ENCODE results near the gene FGF8.
"Not testable (repeated sequence)": the region's sequence is repeated elsewhere in the genome, so short reads cannot be mapped to it uniquely, and the experiment has no call there.

FGF8 gene, protein sequence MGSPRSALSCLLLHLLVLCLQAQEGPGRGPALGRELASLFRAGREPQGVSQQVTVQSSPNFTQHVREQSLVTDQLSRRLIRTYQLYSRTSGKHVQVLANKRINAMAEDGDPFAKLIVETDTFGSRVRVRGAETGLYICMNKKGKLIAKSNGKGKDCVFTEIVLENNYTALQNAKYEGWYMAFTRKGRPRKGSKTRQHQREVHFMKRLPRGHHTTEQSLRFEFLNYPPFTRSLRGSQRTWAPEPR

DNA sequence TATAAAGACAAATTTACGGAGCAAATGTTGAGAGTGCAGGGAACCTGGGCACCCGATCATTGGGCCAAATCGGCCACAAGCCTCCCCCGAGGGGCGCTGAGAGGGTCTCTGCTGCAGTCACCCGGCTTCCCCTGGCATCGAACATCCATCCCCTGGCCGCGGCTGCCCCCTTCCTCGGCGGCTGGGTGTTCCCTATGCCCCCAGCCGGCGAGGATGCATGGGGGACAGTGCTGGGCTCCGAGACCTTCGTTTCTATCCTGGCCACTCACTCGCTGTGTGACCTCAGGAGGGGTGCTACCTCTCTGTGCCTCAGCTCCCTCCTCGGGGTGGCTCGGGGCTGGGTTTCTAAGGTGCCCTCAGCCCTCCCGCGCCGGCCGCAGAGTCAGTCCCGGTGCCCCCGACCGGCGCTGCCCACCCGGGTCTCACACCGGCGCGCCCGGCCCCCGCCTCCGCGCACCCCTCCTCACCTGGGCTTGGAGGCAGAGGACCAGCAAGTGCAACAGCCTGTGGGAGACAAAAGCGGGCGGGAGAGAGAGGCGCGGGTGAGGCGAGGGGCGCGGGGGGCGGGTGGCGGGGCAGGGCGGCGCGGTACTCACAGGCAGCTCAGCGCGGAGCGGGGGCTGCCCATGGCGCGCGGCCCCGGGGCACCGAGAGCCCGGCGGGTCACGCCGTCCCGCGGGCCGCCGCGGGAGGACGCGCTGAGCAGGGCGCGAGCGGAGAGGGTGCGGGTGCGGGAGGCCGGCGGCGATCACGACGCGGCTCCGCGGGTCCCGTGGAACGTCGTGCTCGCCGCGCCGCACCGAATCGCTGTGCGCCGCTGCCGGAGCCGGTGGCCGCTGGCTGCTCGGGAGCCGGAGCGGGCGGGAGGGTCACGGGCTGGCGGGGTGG lies at the start of gene FGF8:
TSS of gene FGF8 (minus strand) at position 842 of the 888 bp plus-strand sequence. CDS start at position 628, 214 bp downstream.
- DNase-seq (ENCODE audit: low spot score): no peak

DNA sequence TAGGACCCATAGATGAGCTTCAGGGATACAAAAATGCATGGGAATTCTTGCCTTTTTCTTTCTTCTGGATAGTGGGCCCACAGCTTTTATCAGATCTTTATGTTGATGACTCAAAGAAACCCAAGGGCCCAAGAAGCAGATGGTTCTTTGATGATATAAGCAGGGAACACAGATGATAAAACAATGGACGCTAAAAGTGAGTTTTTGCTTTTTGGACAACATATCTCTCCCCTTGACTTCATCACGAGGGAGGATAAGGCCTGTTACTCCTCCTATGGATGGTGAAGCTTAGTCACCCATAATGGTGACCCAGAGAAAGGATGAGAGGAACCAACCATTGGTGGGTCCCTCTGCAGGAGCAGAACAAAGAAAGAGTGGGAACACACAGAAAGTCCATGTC lies 48.8 kb upstream of the FGF8 start:
- DNase-seq (ENCODE audit: low spot score): no peak

DNA sequence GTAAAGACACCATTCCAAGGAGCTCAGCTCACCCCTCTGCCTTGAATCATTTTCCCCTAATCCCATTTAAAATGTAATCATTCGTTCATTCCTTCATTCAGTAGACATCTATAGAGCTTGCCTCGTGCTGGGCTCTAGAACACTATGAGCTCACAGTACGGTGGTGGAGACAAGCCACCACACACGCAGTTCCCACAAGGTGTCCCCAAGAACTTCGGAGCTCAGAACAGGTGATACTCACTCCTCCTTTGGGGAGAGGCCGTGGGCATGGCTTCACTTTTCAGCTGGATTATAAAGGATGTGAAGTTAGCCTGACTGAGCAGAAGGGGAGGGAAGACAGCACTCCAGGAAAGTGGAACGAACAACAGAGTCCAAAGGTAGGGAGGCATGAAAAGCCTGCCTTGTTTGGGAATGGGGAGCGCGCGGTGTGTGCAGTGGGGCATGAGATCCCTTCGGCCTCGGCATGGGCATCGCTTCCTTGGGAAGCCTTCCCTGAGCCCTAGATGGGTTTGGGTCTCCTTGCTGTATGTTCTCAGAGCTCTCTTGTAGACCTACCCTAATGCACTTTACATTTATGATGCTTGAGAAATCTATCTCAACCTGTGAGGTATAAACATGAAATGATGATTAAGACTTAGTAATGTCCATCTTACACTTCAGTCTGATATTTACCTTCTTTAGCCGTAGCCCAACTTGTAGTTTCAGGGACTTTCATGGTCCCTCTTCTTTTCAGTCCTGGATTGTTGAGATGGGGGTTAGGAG lies 43.1 kb upstream of the FGF8 start:
- no peak for DNase-seq (ENCODE audit: low spot score)

DNA sequence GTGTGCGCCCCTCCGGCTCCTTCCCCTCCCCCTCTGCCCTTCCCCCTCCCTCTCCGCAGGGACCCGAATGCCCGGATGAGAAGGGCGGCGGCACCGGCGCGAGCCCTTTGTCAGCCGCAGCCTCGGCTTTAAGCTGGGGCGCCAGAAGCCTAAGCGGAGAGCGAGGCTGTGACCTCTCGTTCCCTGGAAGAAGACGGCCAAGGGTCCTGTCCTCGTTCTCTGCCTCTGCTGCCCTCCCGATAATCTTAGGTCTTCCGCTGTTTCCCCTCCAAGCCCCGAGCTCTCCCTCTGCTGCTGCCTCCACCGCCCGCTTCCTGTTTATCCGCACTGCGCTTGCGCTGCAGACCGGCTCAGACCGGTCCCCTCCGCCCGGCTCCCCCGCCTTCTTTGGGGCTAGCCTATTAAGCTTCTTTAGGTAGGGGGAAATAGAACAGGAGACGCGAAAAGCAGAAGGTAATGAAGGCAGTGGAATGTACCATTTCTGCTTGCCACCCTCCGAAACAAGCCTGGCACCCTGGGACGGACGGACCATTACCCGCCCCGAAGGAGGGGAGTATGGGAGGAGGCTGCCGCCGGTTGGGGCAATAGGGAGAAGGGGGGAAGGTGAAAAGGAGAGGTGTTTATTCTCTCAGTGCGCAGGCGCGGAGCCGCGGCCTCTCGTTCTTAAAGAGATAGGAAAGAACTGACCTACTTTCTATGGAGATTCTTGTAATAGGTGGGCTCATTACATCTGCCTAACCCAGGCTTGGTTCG lies 42.4 kb upstream of the FGF8 start, which contains the start of gene OGA:
TSS of gene OGA (minus strand) at position 326 of the 753 bp plus-strand sequence. CDS start 422 bp downstream, outside the sequence.
- peak; percentile 99 for DNase-seq (ENCODE audit: low spot score)

DNA sequence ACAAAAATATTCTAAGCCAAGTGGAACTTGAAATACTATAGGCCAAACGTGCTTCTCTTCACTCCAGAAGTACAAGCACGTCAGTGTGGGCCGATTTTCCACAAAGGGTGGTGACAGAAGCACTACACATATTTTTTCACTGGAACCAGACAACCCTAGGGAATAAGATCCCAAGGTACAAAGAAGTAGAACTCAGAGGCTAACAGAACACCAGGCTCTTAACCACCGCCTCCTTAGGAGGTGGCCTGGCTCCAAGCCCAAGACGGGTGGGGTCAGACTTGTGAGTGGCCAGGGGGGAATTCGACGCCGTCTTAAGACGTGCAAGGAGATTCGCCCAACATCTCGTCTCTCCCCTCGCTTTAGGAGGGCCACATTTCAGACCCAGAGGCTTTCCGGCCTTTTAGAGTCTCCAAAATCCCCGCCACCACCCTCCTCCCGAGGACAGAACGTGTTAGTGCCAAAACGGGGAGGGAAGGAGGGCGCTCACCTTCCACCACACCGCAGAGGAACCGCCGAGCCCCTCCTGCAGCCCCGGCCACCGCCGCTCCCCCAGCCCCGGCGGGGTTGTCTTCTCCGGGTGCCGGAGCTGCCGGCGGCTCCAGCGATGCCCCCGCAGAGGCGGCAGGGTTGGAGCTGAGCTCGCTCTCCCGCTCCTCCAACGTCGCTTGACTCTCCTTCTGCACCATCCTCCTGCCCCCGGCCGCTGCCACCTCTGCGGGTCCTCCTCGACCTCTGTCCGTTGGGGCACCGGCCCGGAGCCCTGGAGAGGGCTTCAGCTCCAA lies 41.6 kb upstream of the FGF8 start:
- peak; percentile 88 for DNase-seq (ENCODE audit: low spot score)

DNA sequence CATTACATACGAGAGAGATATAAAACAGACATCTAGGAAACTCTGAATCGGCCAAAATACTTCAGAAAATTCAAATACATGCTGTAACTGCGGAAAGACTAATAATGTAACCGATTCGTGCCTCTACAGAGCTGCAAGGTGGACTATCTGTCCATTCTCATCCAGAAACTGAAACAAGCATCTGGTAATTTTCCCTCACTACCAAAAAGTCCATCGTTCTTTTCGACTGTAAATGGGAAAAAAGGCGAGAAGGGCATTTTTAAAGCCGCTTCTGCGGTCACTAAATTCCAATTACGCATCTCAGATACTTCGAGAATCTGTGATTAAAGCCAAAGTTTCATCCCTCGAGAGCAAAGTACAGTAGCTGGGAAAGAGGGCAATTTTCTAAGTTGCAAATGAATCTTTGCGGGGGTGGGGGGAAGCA lies 41.0 kb upstream of the FGF8 start:
- DNase-seq (ENCODE audit: low spot score): no peak

DNA sequence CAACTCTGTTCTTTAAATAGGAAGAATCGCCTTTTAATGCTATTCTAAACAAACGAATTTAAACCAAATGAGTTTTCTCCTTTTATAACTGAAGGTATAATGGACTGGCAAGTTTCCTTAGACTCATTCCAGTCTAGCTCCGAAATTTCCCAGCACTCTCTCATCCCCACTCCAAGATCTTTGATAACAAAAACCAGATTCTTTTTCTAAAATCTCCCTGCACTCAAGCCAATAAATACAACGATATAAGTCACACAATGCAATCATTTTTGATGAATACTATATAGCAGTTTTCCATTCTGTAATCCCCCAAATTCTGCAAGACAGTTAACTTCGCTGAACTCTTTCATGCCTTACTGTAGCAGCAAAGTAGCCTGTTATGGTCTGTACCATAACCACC lies 40.5 kb upstream of the FGF8 start:
- no peak for DNase-seq (ENCODE audit: low spot score)

DNA sequence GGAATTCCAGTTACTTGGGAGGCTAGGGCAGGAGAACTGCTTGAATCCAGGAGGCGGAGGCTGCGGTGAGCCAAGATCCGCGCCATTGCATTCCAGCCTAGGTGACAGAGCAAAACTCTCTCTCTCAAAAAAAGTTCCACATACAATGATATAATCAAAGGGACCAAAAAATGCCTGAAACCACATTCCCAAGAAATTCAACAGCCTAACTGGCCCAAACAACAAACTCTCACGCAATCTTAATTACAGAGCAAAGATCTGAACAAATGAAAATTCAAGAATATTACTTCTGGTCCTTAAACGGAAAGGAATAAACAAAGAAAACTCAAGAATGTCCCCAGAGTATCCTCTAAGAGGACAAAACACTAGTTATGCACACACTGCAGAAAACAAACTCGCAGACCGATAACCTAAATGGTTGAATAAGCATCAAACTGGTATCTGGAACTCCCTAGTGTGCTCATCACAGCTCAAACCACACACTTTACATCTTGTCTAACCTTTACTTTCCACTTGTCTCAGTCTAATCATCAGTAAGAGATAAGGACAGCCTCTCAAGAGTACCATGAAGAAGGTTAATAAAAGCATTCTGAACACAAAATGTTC lies 38.7 kb upstream of the FGF8 start:
- no peak for DNase-seq (ENCODE audit: low spot score)

DNA sequence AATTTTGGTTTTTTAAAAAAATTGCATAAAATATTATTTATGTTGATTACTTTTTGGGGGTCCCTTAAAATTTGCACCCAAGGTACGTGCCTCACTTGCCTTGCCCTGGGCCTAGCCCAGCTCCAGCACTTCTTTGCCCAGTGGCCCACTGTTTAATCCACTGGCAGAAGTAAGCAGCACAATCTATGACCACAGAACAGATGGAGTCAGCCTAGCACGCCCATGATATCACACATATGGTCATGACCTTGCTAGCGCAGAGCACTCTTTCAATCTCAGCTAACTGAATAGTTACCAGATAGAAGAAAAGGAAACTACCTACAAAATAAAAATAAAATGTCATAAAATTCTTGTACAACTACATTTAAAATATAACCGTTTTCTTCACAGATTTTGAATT lies 36.7 kb upstream of the FGF8 start:
- DNase-seq (ENCODE audit: low spot score): no peak

DNA sequence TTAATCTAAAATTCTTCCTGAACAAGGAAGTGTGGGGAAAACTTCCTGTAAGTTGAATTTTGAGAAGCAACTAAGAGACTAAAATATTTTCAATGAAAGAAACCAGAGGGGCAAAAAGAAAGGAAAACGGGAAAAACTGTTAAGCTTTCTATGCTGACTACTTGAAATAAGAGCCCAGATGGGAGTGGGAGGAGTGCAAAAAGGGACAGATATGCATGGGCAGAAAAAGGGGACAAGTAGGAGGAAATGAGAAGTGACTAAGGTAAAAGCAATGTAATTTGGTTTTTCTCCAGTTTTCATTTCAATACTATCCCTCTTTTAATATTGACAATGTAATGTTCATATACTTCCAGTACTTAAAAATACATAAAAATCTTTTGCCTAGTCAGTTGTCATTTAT lies 31.2 kb upstream of the FGF8 start:
- DNase-seq (ENCODE audit: low spot score): no peak

DNA sequence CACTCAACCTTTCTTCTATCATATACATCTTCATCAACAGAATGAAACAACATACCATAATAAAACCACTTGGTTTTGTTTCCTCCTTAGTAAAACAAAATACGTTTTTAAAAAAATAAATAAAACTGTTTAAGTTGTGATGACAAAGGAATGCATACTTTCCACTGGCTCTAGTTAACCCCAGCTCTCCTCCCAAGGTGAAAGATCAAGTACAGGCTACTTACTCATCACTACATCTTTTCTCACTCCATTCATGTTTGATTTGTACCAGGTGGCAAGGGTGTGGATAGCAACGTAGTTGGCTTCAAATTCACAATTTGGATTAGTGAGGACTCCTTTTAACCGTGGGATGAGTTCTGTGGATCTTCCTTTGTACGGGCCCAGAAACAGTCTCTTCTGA lies 27.6 kb upstream of the FGF8 start:
- DNase-seq (ENCODE audit: low spot score): no peak

DNA sequence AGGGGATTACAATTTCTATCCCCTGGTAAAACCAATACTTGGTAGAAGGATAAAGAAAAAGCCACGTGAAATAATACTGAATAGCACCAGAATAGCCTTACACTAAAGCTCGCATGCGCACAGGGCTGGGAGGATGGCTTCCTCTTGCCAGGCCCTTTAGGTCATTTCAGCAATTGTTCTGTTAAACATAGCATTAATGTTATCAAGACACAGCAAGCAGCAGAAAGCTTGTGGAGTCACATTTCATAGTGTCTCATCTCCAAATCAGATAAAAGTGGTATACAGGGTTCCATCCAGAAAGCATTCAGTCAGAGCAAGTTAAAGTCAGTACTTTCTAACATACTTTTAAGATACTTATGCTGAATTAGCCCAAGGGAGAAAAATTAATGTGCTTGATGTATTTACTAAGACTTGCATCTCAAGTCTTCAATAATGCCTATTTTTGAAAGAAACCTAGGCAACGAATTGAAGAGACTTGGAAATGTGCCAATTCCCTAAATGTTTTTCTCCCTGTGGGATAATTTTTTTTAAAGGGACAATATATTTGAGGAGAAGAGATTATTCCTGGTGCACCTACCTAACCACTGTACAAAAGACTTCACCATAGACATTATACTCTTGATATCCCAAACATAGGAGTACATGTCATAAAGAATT lies 21.6 kb upstream of the FGF8 start:
- no peak for DNase-seq (ENCODE audit: low spot score)

DNA sequence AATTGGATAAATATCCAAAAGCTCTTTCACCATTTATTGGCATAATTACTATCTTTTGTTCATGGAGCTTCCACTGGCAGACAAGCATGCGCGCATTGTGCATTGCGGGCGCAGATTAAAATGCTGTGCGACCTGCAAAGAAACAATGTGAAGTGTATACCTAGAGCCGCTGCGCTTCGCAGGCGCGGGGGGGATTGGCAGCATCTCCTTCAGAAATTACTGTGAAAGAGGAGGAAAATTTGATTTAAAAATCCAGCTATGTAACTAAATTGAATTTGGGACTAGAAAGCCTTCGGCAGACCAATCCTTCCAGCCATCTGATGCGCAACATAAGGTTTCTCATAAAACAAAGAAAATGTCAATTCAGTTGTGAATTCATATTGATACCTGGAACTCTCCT lies 17.6 kb upstream of the FGF8 start:
- DNase-seq (ENCODE audit: low spot score): no peak

DNA sequence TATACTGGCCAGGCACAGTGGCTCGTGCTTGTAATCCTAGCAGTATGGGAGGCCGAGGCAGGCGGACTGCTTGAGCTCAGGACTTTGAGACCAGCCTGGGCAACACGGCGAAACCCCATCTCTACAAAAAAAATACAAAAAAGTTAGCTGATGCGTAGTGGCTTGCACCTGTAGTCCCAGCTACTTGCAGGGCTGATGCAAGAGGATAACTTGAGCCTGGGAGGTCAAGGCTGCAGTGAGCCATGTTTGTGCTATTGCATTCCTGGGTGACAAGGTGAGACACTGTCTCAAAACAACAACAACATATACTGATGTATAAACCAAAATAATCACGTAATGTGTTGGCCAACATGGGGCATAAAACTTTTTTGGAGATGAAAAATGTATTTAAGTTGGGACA lies 13.8 kb upstream of the FGF8 start:
- DNase-seq (ENCODE audit: low spot score): no peak

DNA sequence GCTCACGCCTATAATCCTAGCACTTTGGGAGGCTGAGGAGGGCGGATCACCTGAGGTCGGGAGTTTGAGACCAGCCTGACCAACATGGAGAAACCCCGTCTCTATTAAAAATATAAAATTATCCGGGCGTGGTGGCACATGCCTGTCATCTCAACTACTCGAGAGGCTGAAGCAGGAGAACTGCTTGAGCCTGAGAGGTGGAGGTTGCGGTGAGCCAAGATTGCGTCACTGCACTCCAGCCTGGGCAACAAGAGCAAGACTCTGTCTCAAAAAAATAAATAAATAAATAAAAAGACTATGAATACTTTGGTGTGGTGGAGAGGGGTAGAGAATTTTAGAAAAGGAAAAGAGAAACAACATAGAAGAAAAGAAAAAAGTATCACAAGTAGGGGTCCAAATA lies 13.3 kb upstream of the FGF8 start:
- DNase-seq (ENCODE audit: low spot score): not testable (repeated sequence)

DNA sequence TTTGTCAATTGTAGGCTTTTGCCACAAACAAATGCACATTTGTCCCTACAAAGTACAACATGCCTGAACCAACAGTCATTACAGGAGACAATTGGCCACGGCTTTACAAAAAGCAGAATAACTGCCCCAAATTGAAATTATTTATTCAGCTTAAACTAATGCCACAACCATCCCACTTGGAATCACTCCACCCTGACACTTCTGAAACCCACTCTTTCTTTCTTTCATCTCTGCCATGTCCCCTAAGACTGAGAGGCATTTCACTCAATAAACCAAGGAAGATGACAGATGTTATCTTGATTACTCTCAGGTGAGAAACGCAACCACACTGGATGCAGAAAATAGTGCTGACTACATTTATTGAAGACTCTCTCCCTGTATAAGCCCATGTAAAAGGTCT lies 9.9 kb upstream of the FGF8 start:
- DNase-seq (ENCODE audit: low spot score): no peak

DNA sequence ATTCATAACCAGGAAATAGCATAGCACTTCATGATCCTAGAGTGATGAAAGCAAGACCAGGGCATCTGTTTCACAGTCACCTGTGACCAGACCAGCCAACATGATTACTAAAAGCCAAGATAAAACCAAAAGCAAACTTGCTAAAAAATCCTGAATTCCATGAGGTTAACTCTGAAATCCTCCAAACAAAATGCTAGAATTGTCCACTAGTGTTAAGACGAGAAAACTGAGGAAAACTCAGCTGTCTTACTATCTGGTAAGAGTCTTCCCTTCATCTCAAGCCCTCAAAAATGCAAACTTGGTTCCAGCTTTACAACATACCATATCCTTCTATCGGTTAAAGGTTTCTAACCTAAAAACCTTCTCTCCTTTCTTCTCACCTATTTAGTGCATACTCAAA lies 8.6 kb upstream of the FGF8 start:
- DNase-seq (ENCODE audit: low spot score): no peak

DNA sequence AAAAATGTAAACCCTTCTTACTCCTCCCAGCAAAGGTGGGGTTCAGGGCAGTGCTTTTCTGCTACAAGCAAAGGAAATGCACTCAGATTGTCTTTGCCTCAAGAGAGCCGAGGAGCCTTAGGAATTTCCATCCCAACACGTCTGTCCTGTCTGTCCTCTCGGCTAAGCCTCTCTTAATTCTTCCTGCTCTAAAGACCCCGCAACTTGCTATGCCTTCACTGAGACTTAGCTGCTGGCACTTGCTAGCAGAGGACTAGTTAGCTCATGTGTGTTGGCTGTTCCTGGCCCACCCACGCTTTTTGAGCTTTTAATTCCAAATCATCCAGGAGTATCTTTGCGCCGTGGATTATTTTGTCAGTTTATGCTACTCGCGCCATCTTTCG lies 7.8 kb upstream of the FGF8 start:
- DNase-seq (ENCODE audit: low spot score): no peak

DNA sequence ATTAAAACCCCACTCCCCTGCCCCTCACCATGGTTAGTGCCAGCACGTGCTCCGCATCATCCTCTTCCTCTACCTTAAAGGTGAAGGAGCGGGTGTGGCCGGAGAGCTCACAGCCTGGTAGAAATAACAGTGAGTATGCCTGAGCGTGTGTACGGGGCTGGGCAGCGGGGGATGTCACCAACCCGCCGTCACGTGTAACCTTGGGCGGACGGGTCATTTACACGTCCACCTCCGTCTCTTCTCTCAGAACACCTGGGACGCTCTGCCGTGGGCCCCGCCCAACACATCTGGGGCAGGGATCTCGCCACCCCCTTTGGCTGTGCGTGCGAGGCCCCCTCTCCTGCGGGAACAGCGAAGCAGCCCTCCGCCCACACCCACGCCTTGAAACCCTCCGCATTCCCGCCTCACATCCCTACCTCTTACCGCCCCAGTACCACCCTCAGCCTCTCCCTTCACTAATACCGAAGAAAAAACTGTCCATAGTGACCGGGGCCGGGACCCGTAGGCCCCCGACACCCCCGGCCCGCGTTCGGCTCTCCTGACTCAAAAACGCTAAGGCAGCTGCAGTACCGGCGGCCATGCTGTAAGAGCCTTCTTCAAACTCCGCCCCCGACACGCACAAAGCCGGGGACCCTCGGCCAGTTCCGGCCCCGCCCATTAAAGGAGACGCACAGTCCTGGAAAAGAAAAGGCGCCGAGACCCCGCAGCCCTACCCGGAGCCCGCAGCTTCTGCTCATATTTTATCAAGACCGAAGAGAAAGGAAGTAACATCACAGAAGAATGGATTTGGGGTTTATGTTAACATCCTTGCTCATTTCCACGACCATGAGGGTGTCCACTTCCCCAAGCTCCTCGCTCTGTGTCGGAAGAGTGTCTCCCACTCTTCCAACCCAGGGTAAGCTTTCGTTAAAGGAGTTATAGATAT lies 7.2 kb upstream of the FGF8 start, which contains the start of gene NPM3:
TSS of gene NPM3 (minus strand) at position 636 of the 925 bp plus-strand sequence. CDS start at position 580, 56 bp downstream.
- peak; percentile 92 for DNase-seq (ENCODE audit: low spot score)
